OCI-LY7 (cell line): ENCODE results near the gene MIGA1. TPM values are rescaled to one million over a fixed set of nuclear protein-coding genes. Genes with fewer than 3 reads are reported as not detected.

ENCODE experiments used
- BruUV-seq: library from RNA; stranded (reverse); fragments of 400-500 nt; replicated peaks from 2 replicates; lab custom pipeline; 2021; lab: Mats Ljungman, UMichigan
- CTCF ChIA-PET: fragments of 300-600 bp; sonication (Branson Sonifier 250); formaldehyde crosslinking; loops from one replicate; lab custom pipeline; 2022; ENCODE audit warnings: antibody characterized with exemption; ENCODE audit not compliant: unreplicated experiment; lab: Charles Lee
- POLR2A ChIA-PET: fragments of 300-600 bp; sonication (Branson Sonifier 250); formaldehyde crosslinking; loops from one replicate; lab custom pipeline; 2022; ENCODE audit warnings: antibody characterized with exemption; lab: Charles Lee
- DNase-seq: peaks from one replicate; pipeline ENCODE4 v3.0.0-alpha.2; 2015; ENCODE audit warnings: low spot score
- H2AFZ ChIP-seq: fragments of 200-600 bp; sonication (generic), shearing (Covaris generic); 2 replicates; pipeline ENCODE4 v1.6.1; 2014; ENCODE audit warnings: mild to moderate bottlenecking, antibody characterized with exemption, low read length, moderate library complexity
- H3K27ac ChIP-seq: fragments of 200-600 bp; sonication (generic); 2 replicates; pipeline ENCODE4 v1.5.1; 2014; ENCODE audit warnings: mixed run types, low read depth, mild to moderate bottlenecking, moderate library complexity, low read length, inconsistent platforms; ENCODE audit not compliant: poor library complexity, severe bottlenecking
- H3K36me3 ChIP-seq: fragments of 200-600 bp; sonication (generic); 2 replicates; pipeline ENCODE4 v1.6.1; 2014; ENCODE audit warnings: mild to moderate bottlenecking, antibody characterized with exemption, low read length, moderate library complexity, mixed read lengths; ENCODE audit not compliant: insufficient read depth
- H3K4me1 ChIP-seq: fragments of 200-600 bp; sonication (generic); 2 replicates; pipeline ENCODE4 v1.5.1; 2014; ENCODE audit warnings: mild to moderate bottlenecking, low read length; ENCODE audit not compliant: insufficient read depth, poor library complexity, severe bottlenecking
- H3K4me2 ChIP-seq: fragments of 200-600 bp; sonication (generic); 2 replicates; pipeline ENCODE4 v1.6.1; 2014; ENCODE audit warnings: mild to moderate bottlenecking, low read length
- H3K4me3 ChIP-seq: fragments of 200-600 bp; sonication (generic); 2 replicates; pipeline ENCODE4 v1.5.1; 2014; ENCODE audit warnings: mild to moderate bottlenecking, low read depth, low read length; ENCODE audit not compliant: poor library complexity, severe bottlenecking
- H3K79me2 ChIP-seq: fragments of 200-600 bp; sonication (generic); 2 replicates; pipeline ENCODE4 v1.6.1; 2016; ENCODE audit warnings: low read depth, mild to moderate bottlenecking, low read length, moderate library complexity, mixed read lengths; ENCODE audit not compliant: insufficient read depth
- H3K9me2 ChIP-seq: fragments of 200-600 bp; sonication (generic); 2 replicates; pipeline ENCODE4 v1.6.1; 2016; ENCODE audit warnings: mild to moderate bottlenecking, low read length, mixed read lengths; ENCODE audit not compliant: insufficient read depth
- H3K9me3 ChIP-seq: fragments of 200-600 bp; sonication (generic); 2 replicates; pipeline ENCODE4 v1.6.1; 2014; ENCODE audit warnings: mild to moderate bottlenecking, mixed run types, low read length, mixed read lengths
- H4K20me1 ChIP-seq: fragments of 200-600 bp; sonication (generic); 2 replicates; pipeline ENCODE4 v1.6.1; 2014; ENCODE audit warnings: mild to moderate bottlenecking, antibody characterized with exemption, low read length, moderate library complexity, mixed read lengths; ENCODE audit not compliant: insufficient read depth
- EZH2phosphoT487 ChIP-seq: fragments of 200-600 bp; sonication (generic); IDR thresholded peaks from 2 replicates; pipeline ENCODE4 v1.6.1; 2018; ENCODE audit warnings: low read depth, borderline replicate concordance, mild to moderate bottlenecking, mixed run types, antibody characterized with exemption, low read length, moderate library complexity, mixed read lengths
- intact Hi-C: fragments of 100-400 bp; cut with micrococcal nuclease; formaldehyde crosslinking; loops from one replicate; pipeline ENCODE4 v1.10.0; 2022; ENCODE audit not compliant: unreplicated experiment
- total RNA-seq, 2 experiments: library from RNA; depleted of rRNA in 1 of 2; stranded (reverse); fragments of >200 nt in 1 of 2; shearing (Covaris generic) in 1 of 2; gene quantifications; 2 replicates each; pipeline ENCODE4 v1.2.3, GENCODE V29; 2014 to 2022
- TF ChIP-seq, protein P1 (sequence below): fragments of 200-600 bp; sonication (generic); conservative IDR thresholded peaks from 2 replicates; pipeline ENCODE4 v1.5.1; 2014; ENCODE audit warnings: mild to moderate bottlenecking, antibody characterized with exemption, low read length, moderate library complexity, mixed read lengths

MIGA1 gene
- total RNA-seq, 2 experiments from 2014 or later, result 5.1 to 8.4 TPM

- no peak overlapping the region for H3K4me3 ChIP-seq
- CTCF ChIA-PET, result no interaction called here
- no peaks in the 10 kb centered on the region for H3K36me3 ChIP-seq
- no peak for DNase-seq
- BruUV-seq, result no TSS peak
- H3K9me2 ChIP-seq, result no peaks in the 10 kb centered on the region
- H2AFZ ChIP-seq, result no peak overlapping the region
- no peak overlapping the region for H3K4me2 ChIP-seq
- no peaks in the 10 kb centered on the region for H4K20me1 ChIP-seq
- TF ChIP-seq, protein P1, sequence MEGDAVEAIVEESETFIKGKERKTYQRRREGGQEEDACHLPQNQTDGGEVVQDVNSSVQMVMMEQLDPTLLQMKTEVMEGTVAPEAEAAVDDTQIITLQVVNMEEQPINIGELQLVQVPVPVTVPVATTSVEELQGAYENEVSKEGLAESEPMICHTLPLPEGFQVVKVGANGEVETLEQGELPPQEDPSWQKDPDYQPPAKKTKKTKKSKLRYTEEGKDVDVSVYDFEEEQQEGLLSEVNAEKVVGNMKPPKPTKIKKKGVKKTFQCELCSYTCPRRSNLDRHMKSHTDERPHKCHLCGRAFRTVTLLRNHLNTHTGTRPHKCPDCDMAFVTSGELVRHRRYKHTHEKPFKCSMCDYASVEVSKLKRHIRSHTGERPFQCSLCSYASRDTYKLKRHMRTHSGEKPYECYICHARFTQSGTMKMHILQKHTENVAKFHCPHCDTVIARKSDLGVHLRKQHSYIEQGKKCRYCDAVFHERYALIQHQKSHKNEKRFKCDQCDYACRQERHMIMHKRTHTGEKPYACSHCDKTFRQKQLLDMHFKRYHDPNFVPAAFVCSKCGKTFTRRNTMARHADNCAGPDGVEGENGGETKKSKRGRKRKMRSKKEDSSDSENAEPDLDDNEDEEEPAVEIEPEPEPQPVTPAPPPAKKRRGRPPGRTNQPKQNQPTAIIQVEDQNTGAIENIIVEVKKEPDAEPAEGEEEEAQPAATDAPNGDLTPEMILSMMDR, result no peak
- no peak for TF ChIP-seq EZH2phosphoT487
- H3K79me2 ChIP-seq, result no peaks in the 10 kb centered on the region
- H3K4me1 ChIP-seq, result no peaks in the 10 kb centered on the region
- no peaks in the 10 kb centered on the region for H3K9me3 ChIP-seq
- intact Hi-C loops, result no loop called here
- no peak overlapping the region for H3K27ac ChIP-seq
- POLR2A ChIA-PET, result no interaction called here
Measured at GRCh38 chr1:77889671-77890070, 110.2 kb downstream of the MIGA1 start.

- no peak overlapping the region for H3K27ac ChIP-seq
- H3K9me2 ChIP-seq, result no peaks in the 10 kb centered on the region
- H3K4me3 ChIP-seq, result no peak overlapping the region
- no TSS peak for BruUV-seq
- intact Hi-C loops, result no loop called here
- H3K4me2 ChIP-seq, result no peak overlapping the region
- POLR2A ChIA-PET, result interaction anchor here (0.6 kb wide), 1 partner anchor 20 kb away, joined by 3 read pairs; no protein-coding TSS in a partner anchor
- H3K79me2 ChIP-seq, result no peaks in the 10 kb centered on the region
- TF ChIP-seq EZH2phosphoT487, result no peak
- TF ChIP-seq, protein P1, result no peak
- H4K20me1 ChIP-seq, result no peaks in the 10 kb centered on the region
- no peak for DNase-seq
- H3K4me1 ChIP-seq, result no peaks in the 10 kb centered on the region
- no peak overlapping the region for H2AFZ ChIP-seq
- no peaks in the 10 kb centered on the region for H3K9me3 ChIP-seq
- CTCF ChIA-PET, result no interaction called here
- no peaks in the 10 kb centered on the region for H3K36me3 ChIP-seq
Measured at GRCh38 chr1:77891200-77891599, 111.8 kb downstream of the MIGA1 start.

DNA sequence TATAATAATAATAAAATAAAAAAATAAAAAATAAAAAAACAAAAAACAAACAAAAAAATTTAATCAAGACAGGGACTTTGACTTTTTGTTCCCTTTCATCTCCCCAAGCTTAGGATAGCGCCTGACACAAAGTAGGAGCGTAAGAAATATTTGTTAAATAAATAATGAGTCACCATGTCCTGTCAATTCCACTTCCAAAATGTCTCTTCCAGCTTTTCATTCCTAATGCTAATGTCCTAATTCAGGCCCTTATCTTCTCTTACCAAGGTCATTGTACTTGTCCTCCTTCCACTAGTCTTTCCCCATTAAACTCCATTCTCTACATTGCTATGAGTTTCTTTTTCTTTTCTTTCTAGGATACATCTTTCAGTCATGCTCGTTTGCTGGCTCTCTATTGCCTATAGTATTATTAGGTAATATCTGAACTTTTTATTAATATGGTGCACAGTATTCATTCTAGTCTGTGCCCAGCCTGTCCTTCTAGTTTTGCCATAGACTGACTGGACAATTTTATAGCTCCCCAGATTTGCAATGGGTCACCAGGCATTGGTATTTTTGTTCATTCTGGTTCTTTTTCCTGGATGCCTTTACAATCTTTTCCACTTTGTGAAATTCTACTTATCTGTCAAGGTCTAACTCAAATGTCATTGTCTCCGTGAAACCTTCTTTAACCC is 120.3 kb downstream of the MIGA1 start:
- intact Hi-C loops, result loop anchor here (1.0 to 10.0 kb wide), 7 partner anchors 74 to 747 kb away; partner anchors contain the start of gene ZZZ3
- no TSS peak for BruUV-seq
- POLR2A ChIA-PET, result interaction anchor here (0.6 to 1.2 kb wide), 5 partner anchors 26 to 217 kb away, joined by 3 to 4 read pairs (median 3); no protein-coding TSS in a partner anchor

More for the DNA sequence above, 120.3 kb downstream of the MIGA1 start:
- H3K4me3 ChIP-seq, result no peak overlapping the region
- H3K36me3 ChIP-seq, result no peaks in the 10 kb centered on the region
- no peak for DNase-seq
- no peak for TF ChIP-seq EZH2phosphoT487
- TF ChIP-seq, protein P1, result no peak
- no peak overlapping the region for H3K27ac ChIP-seq
- no peaks in the 10 kb centered on the region for H3K9me3 ChIP-seq
- no peaks in the 10 kb centered on the region for H3K9me2 ChIP-seq
- H3K79me2 ChIP-seq, result no peaks in the 10 kb centered on the region
- no peaks in the 10 kb centered on the region for H3K4me1 ChIP-seq
- H3K4me2 ChIP-seq, result no peak overlapping the region
- CTCF ChIA-PET, result no interaction called here
- H4K20me1 ChIP-seq, result no peaks in the 10 kb centered on the region
- no peak overlapping the region for H2AFZ ChIP-seq
